PC-3 (cell line): Measurements from ENCODE around the gene PRPF38B. TPM values are rescaled to one million over a fixed set of nuclear protein-coding genes. Genes with fewer than 3 reads are reported as not detected.

Experiments used
- ATAC-seq: fragments of 200-7000 bp; cut with Tn5 transposase; 2 replicates; pipeline ENCODE4 v1.9.1; 2020; ENCODE audit warnings: mild to moderate bottlenecking, moderate library complexity
- BruUV-seq: library from RNA; stranded (reverse); fragments of 400-500 nt; replicated peaks from 2 replicates; lab custom pipeline; 2021; lab: Mats Ljungman, UMichigan
- CTCF ChIA-PET: fragments of 300-600 bp; sonication (Branson Sonifier 250); formaldehyde crosslinking; loops from one replicate; lab custom pipeline; 2022; ENCODE audit warnings: antibody characterized with exemption; lab: Charles Lee
- POLR2A ChIA-PET: fragments of 300-600 bp; sonication (Branson Sonifier 250); formaldehyde crosslinking; loops from one replicate; lab custom pipeline; 2022; ENCODE audit warnings: antibody characterized with exemption; ENCODE audit not compliant: unreplicated experiment; lab: Charles Lee
- DNase-seq: peaks from one replicate; pipeline ENCODE4 v3.0.0-alpha.2; 2015
- H2AFZ ChIP-seq: fragments of 300-600 bp; sonication (generic); 2 replicates; pipeline ENCODE4 v1.6.0; 2016; ENCODE audit warnings: antibody characterized with exemption, low read length
- H3F3A ChIP-seq: fragments of 300-600 bp; sonication (generic); one replicate; pipeline ENCODE4 v1.6.0; 2017; ENCODE audit warnings: antibody characterized with exemption, low read length, control low read depth, mild to moderate bottlenecking; ENCODE audit not compliant: unreplicated experiment
- H3K27ac ChIP-seq: fragments of 300-600 bp; sonication (generic); 2 replicates; pipeline ENCODE4 v1.5.1; 2016; ENCODE audit warnings: mild to moderate bottlenecking, low read length
- H3K27me3 ChIP-seq: fragments of 300-600 bp; sonication (generic); 2 replicates; pipeline ENCODE4 v1.6.1; 2016; ENCODE audit warnings: low read length, mixed read lengths
- H3K36me3 ChIP-seq: fragments of 300-600 bp; sonication (generic); 2 replicates; pipeline ENCODE4 v1.6.1; 2016; ENCODE audit warnings: low read depth, mixed run types, low read length, mixed read lengths
- H3K4me1 ChIP-seq: fragments of 300-600 bp; sonication (generic); 2 replicates; pipeline ENCODE4 v1.5.1; 2016; ENCODE audit warnings: low read length; ENCODE audit not compliant: insufficient read depth
- H3K4me2 ChIP-seq: fragments of 300-600 bp; sonication (generic); 2 replicates; pipeline ENCODE4 v1.6.0; 2016; ENCODE audit warnings: low read length
- H3K4me3 ChIP-seq: fragments of 300-600 bp; sonication (generic); 2 replicates; pipeline ENCODE4 v1.5.1; 2016; ENCODE audit warnings: mild to moderate bottlenecking, low read length, mixed read lengths
- H3K79me2 ChIP-seq: fragments of 300-600 bp; sonication (generic); 2 replicates; pipeline ENCODE4 v1.6.1; 2017; ENCODE audit warnings: low read length, mixed read lengths
- H3K9ac ChIP-seq: fragments of 300-600 bp; sonication (generic); 2 replicates; pipeline ENCODE4 v1.6.0; 2016; ENCODE audit warnings: mild to moderate bottlenecking, low read length
- H3K9me2 ChIP-seq: fragments of 300-600 bp; sonication (generic); replicated peaks from 2 replicates; pipeline ENCODE4 v1.6.1; 2016; ENCODE audit warnings: mixed run types, low read length, mixed read lengths
- H3K9me3 ChIP-seq: fragments of 300-600 bp; sonication (generic); 2 replicates; pipeline ENCODE4 v1.6.1; 2016; ENCODE audit warnings: low read length, mixed read lengths
- H4K20me1 ChIP-seq: fragments of 300-600 bp; sonication (generic); 2 replicates; pipeline ENCODE4 v1.6.1; 2016; ENCODE audit warnings: low read length, mixed read lengths
- CTCF ChIP-seq: fragments of 300-600 bp; sonication (generic); conservative IDR thresholded peaks from 2 replicates; pipeline ENCODE4 v1.5.1; 2017; ENCODE audit warnings: antibody characterized with exemption, low read depth, mild to moderate bottlenecking, low read length
- EZH2 ChIP-seq: fragments of 300-600 bp; sonication (generic); IDR thresholded peaks from one replicate; pipeline ENCODE4 v1.6.1; 2017; ENCODE audit warnings: antibody characterized with exemption, mild to moderate bottlenecking, low read length; ENCODE audit not compliant: unreplicated experiment
- EZH2phosphoT487 ChIP-seq: fragments of 300-600 bp; sonication (generic); IDR thresholded peaks from 2 replicates; pipeline ENCODE4 v1.6.1; 2018; ENCODE audit warnings: mild to moderate bottlenecking, antibody characterized with exemption, low read length, borderline replicate concordance
- intact Hi-C: fragments of 100-400 bp; cut with micrococcal nuclease; formaldehyde crosslinking; loops from 2 replicates; pipeline ENCODE4 v1.9.0; 2023
- total RNA-seq: library from RNA; depleted of rRNA; stranded (reverse); fragments of >200 nt; gene quantifications from 2 replicates; pipeline ENCODE4 v1.2.3, GENCODE V29; 2014

PRPF38B gene
- total RNA-seq, 1 experiment from 2014 or later: 21.9 TPM

- H3K4me1 ChIP-seq: peaks cover 22% of the 10 kb centered on the region
- H3K36me3 ChIP-seq: no peaks in the 10 kb centered on the region
- H3K9me3 ChIP-seq: no peaks in the 10 kb centered on the region
- H3K27ac ChIP-seq: peak overlapping the region; percentile 84
- CTCF ChIA-PET: no interaction called here
- ATAC-seq (peak; percentile 98), DNase-seq (peak; percentile 89)
- H4K20me1 ChIP-seq: no peaks in the 10 kb centered on the region
- H2AFZ ChIP-seq: peak overlapping the region; percentile 77
- no TSS peak for BruUV-seq
- no peaks in the 10 kb centered on the region for H3K9me2 ChIP-seq
- TF ChIP-seq CTCF (no peak), EZH2 (no peak), EZH2phosphoT487 (no peak)
- H3F3A ChIP-seq: no peaks in the 10 kb centered on the region
- POLR2A ChIA-PET: no interaction called here
- H3K4me3 ChIP-seq: peak overlapping the region; percentile 37; the same call in 1 of the 2 replicates
- H3K79me2 ChIP-seq: no peaks in the 10 kb centered on the region
- intact Hi-C loops: loop anchor here (1.0 kb wide), 1 partner anchor 28 kb away; the partner anchor contains the start of gene PRPF38B
- peak overlapping the region; percentile 27; the same call in 1 of the 2 replicates for H3K9ac ChIP-seq
- H3K4me2 ChIP-seq: peak overlapping the region; percentile 77
- H3K27me3 ChIP-seq: no peaks in the 10 kb centered on the region
Observed at GRCh38 chr1:108719656-108720435, 27.7 kb downstream of the PRPF38B start.

GRCh38 chr1:108722292-108722691 is 30.2 kb downstream of the PRPF38B start:
- BruUV-seq: no TSS peak
- DNase-seq: no peak
- H4K20me1 ChIP-seq: no peaks in the 10 kb centered on the region

More at GRCh38 chr1:108722292-108722691, 30.2 kb downstream of the PRPF38B start:
- H3K9me3 ChIP-seq: no peaks in the 10 kb centered on the region
- intact Hi-C loops: no loop called here
- H3K9me2 ChIP-seq: no peaks in the 10 kb centered on the region
- ATAC-seq: no peak
- H3K4me1 ChIP-seq: peaks cover 22% of the 10 kb centered on the region
- CTCF ChIA-PET: interaction anchor here (0.6 kb wide), 1 partner anchor 389 kb away, joined by 11 read pairs; no protein-coding TSS in a partner anchor
- no peak overlapping the region for H3K4me2 ChIP-seq
- POLR2A ChIA-PET: no interaction called here
- H3K9ac ChIP-seq: no peak overlapping the region
- no peaks in the 10 kb centered on the region for H3K79me2 ChIP-seq
- H3F3A ChIP-seq: no peaks in the 10 kb centered on the region
- no peaks in the 10 kb centered on the region for H3K27me3 ChIP-seq
- no peaks in the 10 kb centered on the region for H3K36me3 ChIP-seq
- H2AFZ ChIP-seq: no peak overlapping the region
- TF ChIP-seq CTCF (no peak), EZH2phosphoT487 (no peak), EZH2 (no peak)
- H3K4me3 ChIP-seq: no peak overlapping the region
- no peak overlapping the region for H3K27ac ChIP-seq
